Small intestine (tissue), 7 donors: Measurements from ENCODE around the gene SIT1. TPM values are rescaled to one million over a fixed set of nuclear protein-coding genes. Genes with fewer than 3 reads are reported as not detected.

Experiments
- DNase-seq, 2 donors: peaks; one replicate each; pipeline versions ENCODE4 v3.0.0 to v3.0.0-alpha.2; 2013
- FAIRE-seq: peaks from 2 replicates; lab custom pipeline; 2012; peaks lifted over from hg19 to GRCh38; lab: Jason Lieb, UNC
- H3K27ac ChIP-seq, 3 donors: one replicate each; pipeline ENCODE4 v1.5.1; 2013; ENCODE audit warnings: low read length in 2 of 3, mild to moderate bottlenecking in 2 of 3, control low read depth in 1 of 3, inconsistent platforms in 1 of 3, low read depth in 1 of 3, moderate library complexity in 1 of 3
- H3K27me3 ChIP-seq, 3 donors: one replicate each; pipeline ENCODE4 v1.6.1; 2013; ENCODE audit warnings: low read length in 3 of 3, inconsistent platforms in 1 of 3; ENCODE audit not compliant: control insufficient read depth in 3 of 3, insufficient read depth in 3 of 3
- H3K36me3 ChIP-seq, 3 donors: one replicate each; pipeline ENCODE4 v1.6.1; 2013; ENCODE audit warnings: low read length in 3 of 3, inconsistent platforms in 1 of 3, low read depth in 1 of 3, mild to moderate bottlenecking in 1 of 3, moderate library complexity in 1 of 3; ENCODE audit not compliant: control insufficient read depth in 3 of 3, insufficient read depth in 2 of 3
- H3K4me1 ChIP-seq, 3 donors: one replicate each; pipeline ENCODE4 v1.6.1; 2013; ENCODE audit warnings: low read length in 2 of 3, inconsistent platforms in 1 of 3, low read depth in 1 of 3, mild to moderate bottlenecking in 1 of 3, moderate library complexity in 1 of 3; ENCODE audit not compliant: control insufficient read depth in 3 of 3, insufficient read depth in 2 of 3
- H3K4me3 ChIP-seq, 3 donors: one replicate each; pipeline ENCODE4 v1.5.1; 2013; ENCODE audit warnings: low read length in 3 of 3, control low read depth in 1 of 3, inconsistent platforms in 1 of 3, low read depth in 1 of 3, mild to moderate bottlenecking in 1 of 3, moderate library complexity in 1 of 3
- H3K9me3 ChIP-seq, 2 donors: one replicate each; pipeline ENCODE4 v1.6.1; 2013; ENCODE audit warnings: low read depth in 1 of 2, low read length in 1 of 2; ENCODE audit not compliant: control insufficient read depth in 2 of 2, insufficient read depth in 1 of 2
- WGBS, 3 donors: extraction: QIAGEN DNeasy Blood & Tissue Kit; methylation state at CpG; one replicate each; pipeline ENCODE4 v1.1.7; 2013; 5-methylcytosine and 5-hydroxymethylcytosine counted together
- polyA plus RNA-seq, 4 donors: library from polyadenylated mRNA; stranded (reverse) in 3 of 4; unstranded in 1 of 4; fragments of 200-250 nt in 3 of 4; fragments of 120-200 nt in 1 of 4; gene quantifications; one replicate each; pipeline versions ENCODE4 v1.2.1 to v1.2.3, GENCODE V29; 2013
- donor health status: healthy with polysubstance abuse.
- donor health status: control.
- donor health status: control.
- donor health status: Bipolar disorder and iron deficiency.
- donor health status: healthy.

The SIT1 gene
- polyA plus RNA-seq, 4 donors = 0.89 to 5.9 (median 1.4) TPM

GRCh38 chr9:35680331-35681105 lies 29.8 kb upstream of the SIT1 start:
- DNase-seq (no peak), FAIRE-seq (no peak)
- H3K36me3 ChIP-seq = peaks cover 0 to 27% (median 0%) of the 10 kb centered on the region in 3 donors
- no peaks in the 10 kb centered on the region for H3K9me3 ChIP-seq
- no peak overlapping the region for H3K4me3 ChIP-seq
- H3K4me1 ChIP-seq = peaks cover 0 to 5% (median 3%) of the 10 kb centered on the region in 3 donors
- 64 to 80% (median 77%) methylated on average over 15 of the region's 15 CpGs for WGBS, 3 donors
- H3K27me3 ChIP-seq = peaks cover 0 to 8% (median 0%) of the 10 kb centered on the region in 3 donors
- H3K27ac ChIP-seq = no peak overlapping the region

DNA sequence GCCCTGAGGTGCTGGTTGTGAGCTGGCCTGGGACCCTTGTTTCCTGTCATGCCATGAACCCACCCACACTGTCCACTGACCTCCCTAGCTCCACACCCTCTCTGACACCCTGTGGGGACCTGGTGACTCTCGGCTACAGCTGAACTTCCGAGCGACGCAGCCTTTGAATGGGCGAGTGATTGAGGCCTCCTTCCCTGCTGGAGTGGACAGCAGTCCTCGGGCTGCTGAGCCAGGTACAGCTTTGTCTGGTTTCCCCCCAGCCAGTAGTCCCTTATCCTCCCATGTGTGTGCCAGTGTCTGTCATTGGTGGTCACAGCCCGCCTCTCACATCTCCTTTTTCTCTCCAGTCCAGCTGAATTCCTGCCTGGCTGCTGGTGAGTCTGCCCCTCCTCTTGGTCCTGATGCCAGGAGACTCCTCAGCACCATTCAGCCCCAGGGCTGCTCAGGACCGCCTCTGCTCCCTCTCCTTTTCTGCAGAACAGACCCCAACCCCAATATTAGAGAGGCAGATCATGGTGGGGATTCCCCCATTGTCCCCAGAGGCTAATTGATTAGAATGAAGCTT lies 29.1 kb upstream of the SIT1 start:
- Histone ChIP-seq H3K9me3 (no peaks in the 10 kb centered on the region), H3K36me3 (peaks cover 0 to 20% (median 0%) of the 10 kb centered on the region in 3 donors), H3K4me1 (peaks cover 0 to 5% (median 3%) of the 10 kb centered on the region in 3 donors), H3K4me3 (no peak overlapping the region), H3K27me3 (peaks cover 0 to 12% (median 0%) of the 10 kb centered on the region in 3 donors), H3K27ac (no peak overlapping the region)
- DNase-seq (no peak), FAIRE-seq (no peak)
- 88 to 94% (median 93%) methylated on average over 8 of the region's 8 CpGs for WGBS, 3 donors

GRCh38 chr9:35679091-35679490 lies 28.4 kb upstream of the SIT1 start:
- 87 to 93% (median 92%) methylated on average over 5 of the region's 5 CpGs for WGBS, 3 donors
- no peak for DNase-seq

GRCh38 chr9:35675732-35676392 lies 25.1 kb upstream of the SIT1 start:
- H3K4me1 ChIP-seq = peaks cover 3 to 5% (median 3%) of the 10 kb centered on the region in 3 donors
- no peak for FAIRE-seq
- H3K27ac ChIP-seq = peak overlapping the region in 1 of 3 donors; percentile 14

More at GRCh38 chr9:35679091-35679490, 28.4 kb upstream of the SIT1 start:
- no peak for FAIRE-seq
- H3K36me3 ChIP-seq = peaks cover 0 to 16% (median 0%) of the 10 kb centered on the region in 3 donors
- no peaks in the 10 kb centered on the region for H3K9me3 ChIP-seq
- H3K4me3 ChIP-seq = no peak overlapping the region
- H3K4me1 ChIP-seq = peaks cover 0 to 5% (median 3%) of the 10 kb centered on the region in 3 donors
- H3K27ac ChIP-seq = no peak overlapping the region
- peaks cover 0 to 12% (median 0%) of the 10 kb centered on the region in 3 donors for H3K27me3 ChIP-seq

DNA sequence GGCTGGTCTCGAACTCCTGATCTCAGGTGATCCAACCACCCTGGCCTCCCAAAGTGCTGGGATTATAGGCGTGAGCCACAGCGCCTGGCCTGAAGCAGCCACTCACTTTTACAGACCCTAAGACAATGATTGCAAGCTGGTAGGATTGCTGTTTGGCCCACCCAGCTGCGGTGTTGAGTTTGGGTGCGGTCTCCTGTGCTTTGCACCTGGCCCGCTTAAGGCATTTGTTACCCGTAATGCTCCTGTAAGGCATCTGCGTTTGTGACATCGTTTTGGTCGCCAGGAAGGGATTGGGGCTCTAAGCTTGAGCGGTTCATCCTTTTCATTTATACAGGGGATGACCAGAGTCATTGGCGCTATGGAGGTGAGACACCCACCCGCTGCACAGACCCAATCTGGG lies 24.5 kb upstream of the SIT1 start:
- no peak for FAIRE-seq

More at GRCh38 chr9:35675732-35676392, 25.1 kb upstream of the SIT1 start:
- no peaks in the 10 kb centered on the region for H3K36me3 ChIP-seq
- no peaks in the 10 kb centered on the region for H3K9me3 ChIP-seq
- peak in 1 of 2 donors; percentile 64 for DNase-seq
- peaks cover 0 to 12% (median 0%) of the 10 kb centered on the region in 3 donors for H3K27me3 ChIP-seq
- 10 to 12% (median 10%) methylated on average over 44 to 51 of the region's 51 CpGs for WGBS, 3 donors
- H3K4me3 ChIP-seq = peak overlapping the region in 2 of 3 donors; percentile 53 to 59

GRCh38 chr9:35674025-35674361 lies 23.3 kb upstream of the SIT1 start:
- Histone ChIP-seq H3K4me1 (peaks cover 3 to 16% (median 5%) of the 10 kb centered on the region in 3 donors), H3K4me3 (no peak overlapping the region), H3K36me3 (no peaks in the 10 kb centered on the region), H3K27me3 (peaks cover 0 to 12% (median 0%) of the 10 kb centered on the region in 3 donors), H3K9me3 (no peaks in the 10 kb centered on the region), H3K27ac (peak overlapping the region in 1 of 3 donors; percentile 48)
- 11 to 59% (median 36%) methylated on average over 3 of the region's 3 CpGs for WGBS, 3 donors
- DNase-seq (no peak), FAIRE-seq (no peak)

More for the DNA sequence above, 24.5 kb upstream of the SIT1 start:
- Histone ChIP-seq H3K36me3 (no peaks in the 10 kb centered on the region), H3K4me3 (peak overlapping the region in 2 of 3 donors; percentile 53 to 59), H3K4me1 (peaks cover 3 to 5% (median 3%) of the 10 kb centered on the region in 3 donors), H3K27ac (peak overlapping the region in 1 of 3 donors; percentile 27), H3K27me3 (peaks cover 0 to 12% (median 0%) of the 10 kb centered on the region in 3 donors), H3K9me3 (no peaks in the 10 kb centered on the region)
- WGBS, 3 donors = 3 to 30% (median 28%) methylated on average over 12 to 13 of the region's 13 CpGs
- DNase-seq = peak in 1 of 2 donors; percentile 51

- H3K4me3 ChIP-seq = no peak within 1 kb of the TSS
- no peak for FAIRE-seq
Observed at GRCh38 chr9:35673132-35674024, 22.6 kb upstream of the SIT1 start, which contains the start of gene CA9. CA9 (plus strand) TSS chr9:35673928; CDS start chr9:35673960, 32 bp downstream.

More at GRCh38 chr9:35673132-35674024, 22.6 kb upstream of the SIT1 start, which contains the start of gene CA9:
- Histone ChIP-seq H3K9me3 (no peaks in the 10 kb centered on the region), H3K4me1 (peaks cover 3 to 20% (median 5%) of the 10 kb centered on the region in 3 donors), H3K27me3 (peaks cover 0 to 12% (median 0%) of the 10 kb centered on the region in 3 donors), H3K36me3 (no peaks in the 10 kb centered on the region), H3K27ac (peak within 1 kb of the TSS in 2 of 3 donors; percentile 24 to 48)
- DNase-seq = peak in 1 of 2 donors; percentile 79
- WGBS, 3 donors = 12 to 49% (median 26%) methylated on average over 10 of the region's 10 CpGs
